Measurements from ENCODE around the gene ACHE. TPM values are rescaled to one million over a fixed set of nuclear protein-coding genes. Genes with fewer than 3 reads are reported as not detected.
A peak's percentile ranks its signal among the peaks of the same experiment; 100 is the strongest.

Gene ACHE
- total RNA-seq, 1 experiment from 2014 or later: 3.2 TPM

GRCh38 chr7:100892364-100893317 lies 3.0 kb downstream of the ACHE start:
- CTCF ChIA-PET: no interaction called here
- H3K27me3 Mint-ChIP-seq (ENCODE audit: unreplicated experiment): peaks cover 16% of the 10 kb centered on the region
- intact Hi-C loops (cut with micrococcal nuclease; ENCODE audit: unreplicated experiment): loop anchor here (10.0 kb wide), 1 partner anchor 72 kb away; the partner anchor contains the start of gene MUC12
- H3K27ac Mint-ChIP-seq (ENCODE audit: unreplicated experiment): no peak overlapping the region
- no peak for TF ChIP-seq CTCF (IDR thresholded peaks at IDR 0.05; ENCODE audit: unreplicated experiment)
- H3K4me1 Mint-ChIP-seq (ENCODE audit: low read depth, unreplicated experiment): peaks cover 26% of the 10 kb centered on the region
- peaks cover 41% of the 10 kb centered on the region for H3K36me3 Mint-ChIP-seq (ENCODE audit: insufficient read depth, unreplicated experiment)
- BruUV-seq (replicated peaks): no TSS peak
- H3K4me3 Mint-ChIP-seq (ENCODE audit: low read depth, unreplicated experiment): no peak overlapping the region
- DNase-seq: no peak
- H3K9me3 Mint-ChIP-seq (ENCODE audit: low read depth, unreplicated experiment): no peaks in the 10 kb centered on the region

DNA sequence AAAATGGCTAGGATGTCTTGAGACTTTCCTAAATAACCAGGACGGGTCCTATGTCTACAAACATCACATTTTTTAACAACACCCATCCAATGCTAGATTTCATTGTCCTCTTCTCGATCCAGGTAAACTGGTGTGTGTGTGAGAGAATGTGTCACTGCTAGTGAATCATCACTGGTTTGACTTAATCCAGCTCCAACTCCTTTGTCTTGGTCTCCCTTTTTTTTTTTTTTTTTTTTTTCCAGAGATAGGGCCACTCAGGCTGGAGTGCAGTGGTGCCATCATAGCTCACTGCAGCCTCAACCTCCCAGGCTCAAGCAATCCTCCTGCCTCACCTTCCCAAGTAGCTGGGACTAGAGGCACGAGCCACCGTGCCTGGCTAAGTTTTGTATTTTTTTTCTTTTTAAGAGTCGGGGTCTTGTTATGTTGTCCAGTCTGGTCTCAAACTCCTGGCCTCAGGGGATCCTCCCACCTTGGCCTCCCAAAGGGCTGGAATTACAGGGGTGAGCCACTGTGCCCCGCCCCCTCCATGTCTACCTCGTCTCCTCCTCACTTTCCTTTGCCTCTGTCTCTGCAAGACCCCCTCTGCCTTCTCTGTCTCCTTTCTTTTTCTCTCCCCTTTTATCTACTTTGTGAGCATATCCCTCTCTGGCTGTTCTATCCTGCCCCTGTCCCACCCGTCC lies 4.0 kb downstream of the ACHE start:
- Mint-ChIP-seq H3K27me3 (ENCODE audit: unreplicated experiment) (peaks cover 13% of the 10 kb centered on the region), H3K9me3 (ENCODE audit: low read depth, unreplicated experiment) (no peaks in the 10 kb centered on the region), H3K4me3 (ENCODE audit: low read depth, unreplicated experiment) (peak overlapping the region; percentile 67), H3K36me3 (ENCODE audit: insufficient read depth, unreplicated experiment) (peaks cover 50% of the 10 kb centered on the region), H3K4me1 (ENCODE audit: low read depth, unreplicated experiment) (peaks cover 26% of the 10 kb centered on the region), H3K27ac (ENCODE audit: unreplicated experiment) (peak overlapping the region; percentile 65)
- TF ChIP-seq CTCF (IDR thresholded peaks at IDR 0.05; ENCODE audit: unreplicated experiment): no peak
- CTCF ChIA-PET: no interaction called here
- intact Hi-C loops (cut with micrococcal nuclease; ENCODE audit: unreplicated experiment): loop anchor here (10.0 kb wide), 1 partner anchor 73 kb away; the partner anchor contains the start of gene MUC12
- BruUV-seq (replicated peaks): no TSS peak
- no peak for DNase-seq

- Mint-ChIP-seq H3K4me3 (ENCODE audit: low read depth, unreplicated experiment) (peak overlapping the region; percentile 67), H3K36me3 (ENCODE audit: insufficient read depth, unreplicated experiment) (peaks cover 47% of the 10 kb centered on the region), H3K27me3 (ENCODE audit: unreplicated experiment) (peaks cover 5% of the 10 kb centered on the region), H3K9me3 (ENCODE audit: low read depth, unreplicated experiment) (no peaks in the 10 kb centered on the region), H3K4me1 (ENCODE audit: low read depth, unreplicated experiment) (peaks cover 20% of the 10 kb centered on the region), H3K27ac (ENCODE audit: unreplicated experiment) (peak overlapping the region; percentile 65)
- intact Hi-C loops (cut with micrococcal nuclease; ENCODE audit: unreplicated experiment): loop anchor here (10.0 kb wide), 1 partner anchor 74 kb away; the partner anchor contains the start of gene MUC12
- CTCF ChIA-PET: interaction anchor here (0.7 to 1.4 kb wide), 2 partner anchors 185 to 327 kb away, joined by 3 to 17 read pairs; partner anchors contain the start of gene POP7
- no peak for DNase-seq
- no TSS peak for BruUV-seq (replicated peaks)
- no peak for TF ChIP-seq CTCF (IDR thresholded peaks at IDR 0.05; ENCODE audit: unreplicated experiment)
Observed at GRCh38 chr7:100890653-100891567, 4.8 kb downstream of the ACHE start.
